ENCODE data around the gene ME2.

- TF ChIP-seq ELF1 (tag; IDR thresholded peaks at IDR 0.05) = no peak
- no peak for TF ChIP-seq CTCF (IDR thresholded peaks at IDR 0.05 in 2 of 3, conservative IDR thresholded peaks at IDR 0.05 in 1 of 3; ENCODE audit: insufficient read depth in 2 of 3, low read depth in 1 of 3, low read length in 3 of 3)
- TF ChIP-seq CBX3 (IDR thresholded peaks at IDR 0.05; ENCODE audit: borderline replicate concordance in 1 of 2, low read length in 2 of 2) = no peak
- TF ChIP-seq ZNF224 (CRISPR knock-in tag; IDR thresholded peaks at IDR 0.05) = no peak
- no peak for TF ChIP-seq ZNF165 (CRISPR knock-in tag; IDR thresholded peaks at IDR 0.05; ENCODE audit: borderline replicate concordance)
- TF ChIP-seq U2AF1 (optimal IDR thresholded peaks at IDR 0.05; ENCODE audit: low read depth, low read length) = no peak
- no peak for TF ChIP-seq MYC (IDR thresholded peaks at IDR 0.05; ENCODE audit: low read depth, low read length)
- no peak for TF ChIP-seq MYC (CRISPR knock-in tag; IDR thresholded peaks at IDR 0.05; ENCODE audit: borderline replicate concordance, low read depth)
- no peak for TF ChIP-seq HDAC6 (IDR thresholded peaks at IDR 0.05; ENCODE audit: low read depth, low read length)
- no peak for TF ChIP-seq AFF1 (IDR thresholded peaks at IDR 0.05; ENCODE audit: low read depth in 1 of 2, partially characterized antibody in 2 of 2)
- no peak for TF ChIP-seq ZC3H11A (IDR thresholded peaks at IDR 0.05; ENCODE audit: low read depth, low read length)
- no peak for TF ChIP-seq CHD4 (IDR thresholded peaks at IDR 0.05; ENCODE audit: insufficient read depth, insufficient replicate concordance, low read depth, low read length, poor library complexity, severe bottlenecking)
- no peak for TF ChIP-seq GATA2 (CRISPR knock-in tag; IDR thresholded peaks at IDR 0.05)
- TF ChIP-seq CBX5 (IDR thresholded peaks at IDR 0.05; ENCODE audit: borderline replicate concordance, low read depth) = no peak
- no peak for TF ChIP-seq ZNF511 (CRISPR knock-in tag; IDR thresholded peaks at IDR 0.05)
These were observed 17.2 kb downstream of the ME2 start for GRCh38 chr18:50896093-50896492.

Measured in K562 (cell line).